ENCODE data around the gene CCDC24. TPM values are rescaled to one million over a fixed set of nuclear protein-coding genes. Genes with fewer than 3 reads are reported as not detected.
A peak's percentile ranks its signal among the peaks of the same experiment; 100 is the strongest.

Gene CCDC24
- total and polyA plus RNA-seq, 8 donors = 3.9 to 45.9 (median 6.5) TPM

DNA sequence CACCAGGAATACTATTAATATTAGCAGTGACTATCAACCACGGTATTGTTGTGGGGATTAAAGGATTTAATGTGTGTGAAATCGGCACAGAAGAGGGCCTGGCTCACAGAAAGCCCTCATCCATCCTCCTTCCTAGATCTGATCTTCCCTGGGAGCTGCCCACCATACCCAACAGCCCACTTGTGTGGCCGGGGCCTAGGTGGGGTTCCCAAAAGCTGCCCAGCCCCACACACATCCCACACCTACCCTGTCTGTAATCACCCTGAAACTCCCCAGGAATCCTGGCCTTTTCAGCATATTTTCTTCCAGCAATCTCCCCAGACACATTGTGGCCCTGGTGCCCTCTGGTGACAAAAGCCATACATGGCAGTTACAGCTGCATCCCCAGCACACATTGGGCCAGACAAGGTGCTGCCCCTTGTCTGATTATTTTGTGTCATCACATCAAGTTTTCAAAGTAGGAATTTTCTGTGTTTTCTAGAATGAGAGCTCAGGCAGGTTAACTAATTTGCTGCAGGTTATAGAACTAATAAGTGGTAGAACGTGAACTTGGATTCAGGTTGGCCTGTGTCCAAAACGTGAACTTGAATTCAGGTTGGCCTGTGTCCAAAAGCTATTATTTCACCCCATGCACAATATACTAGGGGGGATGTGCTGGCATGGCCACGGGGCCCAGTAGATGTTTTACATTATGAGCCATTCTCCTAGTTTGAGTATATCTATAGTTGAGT is 45.2 kb downstream of the CCDC24 start:
- H3K27ac ChIP-seq = peak overlapping the region in 3 of 4 donors; percentile 31 to 53 (median 35)
- FAIRE-seq (no peak), ATAC-seq (peak; percentile 78 to 94 (median 90)), DNase-seq (peak; percentile 66 to 85 (median 72))
- intact Hi-C loops (cut with DNase I) = loop anchor here in 1 of 3 donors (5.0 to 10.0 kb wide), 2 partner anchors 34 to 272 kb away; no protein-coding TSS in a partner anchor
- no peaks in the 10 kb centered on the region for H3K27me3 ChIP-seq
- no peaks in the 10 kb centered on the region for H3K36me3 ChIP-seq
- peaks cover 0 to 10% (median 0%) of the 10 kb centered on the region in 3 donors for H3K4me1 ChIP-seq
- WGBS, 2 donors = 3 to 7% methylated on average over 6 of the region's 6 CpGs
- TF ChIP-seq, protein P1, sequence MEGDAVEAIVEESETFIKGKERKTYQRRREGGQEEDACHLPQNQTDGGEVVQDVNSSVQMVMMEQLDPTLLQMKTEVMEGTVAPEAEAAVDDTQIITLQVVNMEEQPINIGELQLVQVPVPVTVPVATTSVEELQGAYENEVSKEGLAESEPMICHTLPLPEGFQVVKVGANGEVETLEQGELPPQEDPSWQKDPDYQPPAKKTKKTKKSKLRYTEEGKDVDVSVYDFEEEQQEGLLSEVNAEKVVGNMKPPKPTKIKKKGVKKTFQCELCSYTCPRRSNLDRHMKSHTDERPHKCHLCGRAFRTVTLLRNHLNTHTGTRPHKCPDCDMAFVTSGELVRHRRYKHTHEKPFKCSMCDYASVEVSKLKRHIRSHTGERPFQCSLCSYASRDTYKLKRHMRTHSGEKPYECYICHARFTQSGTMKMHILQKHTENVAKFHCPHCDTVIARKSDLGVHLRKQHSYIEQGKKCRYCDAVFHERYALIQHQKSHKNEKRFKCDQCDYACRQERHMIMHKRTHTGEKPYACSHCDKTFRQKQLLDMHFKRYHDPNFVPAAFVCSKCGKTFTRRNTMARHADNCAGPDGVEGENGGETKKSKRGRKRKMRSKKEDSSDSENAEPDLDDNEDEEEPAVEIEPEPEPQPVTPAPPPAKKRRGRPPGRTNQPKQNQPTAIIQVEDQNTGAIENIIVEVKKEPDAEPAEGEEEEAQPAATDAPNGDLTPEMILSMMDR (IDR thresholded peaks at IDR 0.05) = peak; percentile 53 to 78 (median 75)
- H3K9me3 ChIP-seq = no peaks in the 10 kb centered on the region
- H3K4me3 ChIP-seq = no peak overlapping the region

DNA sequence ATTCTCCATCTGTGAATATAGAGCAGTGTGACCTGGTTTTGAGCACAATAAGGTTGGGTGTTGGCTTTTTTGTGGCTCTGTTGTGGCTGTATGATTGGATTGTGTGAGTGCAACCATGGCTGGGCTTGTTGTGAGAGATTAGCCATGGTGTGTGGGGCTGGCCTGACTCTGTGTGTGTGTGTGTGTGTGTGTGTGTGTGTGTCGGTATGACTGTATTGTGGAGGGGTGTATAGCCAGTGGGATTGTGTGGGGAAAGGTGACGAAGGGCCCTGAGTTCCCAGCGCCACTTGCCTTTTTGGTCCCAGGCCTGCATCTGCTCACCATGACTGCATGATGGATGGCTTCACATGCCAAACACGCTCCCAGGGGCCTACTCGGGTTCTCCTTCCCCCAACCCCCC is 45.8 kb downstream of the CCDC24 start:
- Histone ChIP-seq H3K27me3 (no peaks in the 10 kb centered on the region), H3K4me1 (peaks cover 0 to 4% (median 0%) of the 10 kb centered on the region in 3 donors), H3K4me3 (no peak overlapping the region), H3K9me3 (no peaks in the 10 kb centered on the region), H3K27ac (no peak overlapping the region), H3K36me3 (no peaks in the 10 kb centered on the region)
- intact Hi-C loops (cut with DNase I) = loop anchor here in 1 of 3 donors (5.0 to 10.0 kb wide), 2 partner anchors 35 to 272 kb away; no protein-coding TSS in a partner anchor
- WGBS, 2 donors = 56 to 58% methylated on average over 5 of the region's 5 CpGs
- FAIRE-seq (no peak), DNase-seq (no peak), ATAC-seq (peak in 1 of 4 donors; percentile 8)
- TF ChIP-seq, protein P1 (IDR thresholded peaks at IDR 0.05) = no peak

DNA sequence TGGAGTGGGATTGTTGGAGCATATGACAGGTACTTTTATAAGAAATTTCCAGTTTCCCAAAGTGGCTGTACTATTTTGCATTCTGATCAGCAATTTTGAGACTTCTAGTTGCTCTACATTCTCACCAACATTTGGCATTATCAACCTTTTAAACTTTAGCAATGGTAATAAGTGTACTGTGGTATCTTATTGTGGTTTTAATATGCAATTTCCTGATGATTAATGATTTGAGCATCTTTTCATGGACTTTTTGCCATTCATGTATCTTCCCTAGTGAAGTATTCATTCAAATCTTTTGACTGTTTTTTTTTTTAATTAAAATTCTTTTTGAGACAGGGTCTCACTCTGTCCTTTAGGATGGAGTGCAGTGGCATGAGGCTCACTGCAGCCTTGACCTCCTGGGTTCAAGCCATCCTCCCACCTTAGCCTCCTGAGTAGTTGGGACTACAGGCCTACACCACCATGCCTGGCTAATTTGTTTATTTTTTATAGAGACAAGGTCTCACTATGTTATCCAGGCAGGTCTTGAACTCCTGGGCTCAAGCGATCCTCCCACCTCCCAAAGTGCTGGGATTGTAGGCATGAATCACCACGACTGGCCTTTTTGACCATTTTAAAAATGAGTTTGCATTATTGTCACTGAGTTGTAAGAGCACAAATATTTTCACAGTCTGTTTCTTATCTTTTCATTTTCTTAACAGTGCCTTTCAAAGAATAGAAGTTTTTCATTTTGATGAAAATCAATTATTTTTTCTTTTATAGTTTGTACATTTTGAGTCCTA is 47.7 kb downstream of the CCDC24 start:
- Histone ChIP-seq H3K4me3 (no peak overlapping the region), H3K36me3 (no peaks in the 10 kb centered on the region), H3K27me3 (no peaks in the 10 kb centered on the region), H3K27ac (no peak overlapping the region), H3K4me1 (peaks cover 0 to 4% (median 0%) of the 10 kb centered on the region in 3 donors), H3K9me3 (no peaks in the 10 kb centered on the region)
- intact Hi-C loops (cut with DNase I) = loop anchor here in 1 of 3 donors (5.0 to 10.0 kb wide), 2 partner anchors 37 to 274 kb away; no protein-coding TSS in a partner anchor
- DNase-seq (no peak), FAIRE-seq (no peak), ATAC-seq (no peak)
- TF ChIP-seq, protein P1 (IDR thresholded peaks at IDR 0.05) = no peak
- 67 to 83% methylated on average over 2 of the region's 2 CpGs for WGBS, 2 donors

DNA sequence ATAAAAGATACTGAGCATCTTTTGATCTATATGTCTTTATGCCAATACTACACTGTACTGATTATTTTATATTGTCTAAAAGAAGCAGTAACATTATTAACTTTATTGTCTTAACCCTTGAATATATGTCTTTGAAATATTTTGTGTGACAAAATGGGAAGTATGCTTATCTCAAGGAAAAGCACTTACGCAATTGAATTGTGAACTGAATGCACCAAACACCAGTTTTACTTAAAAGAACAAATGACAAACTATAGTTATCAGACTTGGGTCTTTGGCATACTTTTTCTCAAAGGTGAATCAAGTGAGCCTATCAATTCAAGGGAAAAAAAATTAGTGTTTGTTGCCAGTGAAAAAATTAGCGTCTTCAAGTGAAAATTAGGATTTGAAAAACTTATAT is 49.0 kb downstream of the CCDC24 start:
- Histone ChIP-seq H3K4me1 (peaks cover 0 to 4% (median 0%) of the 10 kb centered on the region in 3 donors), H3K9me3 (no peaks in the 10 kb centered on the region), H3K4me3 (no peak overlapping the region), H3K27me3 (no peaks in the 10 kb centered on the region), H3K27ac (no peak overlapping the region), H3K36me3 (no peaks in the 10 kb centered on the region)
- intact Hi-C loops (cut with DNase I) = no loop called here
- WGBS, 2 donors = 78 to 82% methylated on average over 2 of the region's 2 CpGs
- no peak for FAIRE-seq
- TF ChIP-seq, protein P1 (IDR thresholded peaks at IDR 0.05) = no peak
- no peak for ATAC-seq
- no peak for DNase-seq

All from pancreas (tissue), 10 donors.